GM19193 (cell line): ENCODE measurements around the gene HSPA12B.

Experiments used
- POLR2A ChIP-seq: IDR thresholded peaks from 4 replicates; pipeline ENCODE4 v1.6.1; 2011; ENCODE audit not compliant: insufficient read depth, insufficient read length; ENCODE audit errors: extremely low read depth

Gene HSPA12B

DNA sequence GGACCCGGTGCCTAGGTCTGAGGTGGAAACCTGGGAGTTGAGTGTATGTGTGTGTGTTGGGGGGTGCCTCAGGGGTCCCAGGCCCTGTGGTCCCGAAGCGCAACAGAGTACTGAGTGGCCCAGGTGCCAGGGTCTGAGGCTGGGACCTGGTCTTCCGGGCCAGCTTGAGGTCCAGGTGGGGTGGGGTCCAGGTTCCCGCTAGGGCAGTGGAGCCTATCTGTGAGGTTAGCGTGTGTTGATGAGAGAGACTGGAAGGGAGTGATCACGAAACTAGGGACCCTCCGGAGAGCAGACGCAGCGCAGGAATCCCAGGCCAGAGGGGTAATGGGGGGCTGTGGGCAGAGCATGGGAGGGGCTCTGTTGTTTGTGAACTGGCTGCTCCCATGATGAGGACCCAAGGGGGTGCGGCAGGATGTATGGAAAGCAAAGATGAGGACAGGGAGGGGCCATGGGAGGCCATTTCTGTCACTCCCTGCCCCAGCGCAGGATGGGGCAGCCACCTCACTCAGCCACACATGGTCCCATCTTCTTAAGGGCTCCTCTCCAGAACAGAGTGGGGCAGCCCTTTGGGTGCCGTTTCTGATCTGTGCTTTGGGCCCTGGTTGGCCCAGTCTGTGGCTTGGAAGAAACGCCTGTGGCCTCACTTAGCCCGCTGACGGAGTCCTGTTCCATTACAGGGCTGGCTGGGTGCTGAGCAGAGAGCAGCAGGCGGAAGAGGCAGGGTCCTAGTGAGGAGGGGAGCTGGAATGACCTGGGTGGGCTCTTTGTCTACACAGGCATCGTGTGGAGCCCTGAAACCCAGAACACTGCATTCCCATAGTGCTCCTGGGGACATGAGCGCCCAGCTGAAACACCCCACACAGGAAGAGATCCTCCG is 872 bp downstream of the HSPA12B start:
- TF ChIP-seq POLR2A: no peak

GRCh38 chr20:3734111-3734843 is 1.8 kb downstream of the HSPA12B start:
- no peak for TF ChIP-seq POLR2A

DNA sequence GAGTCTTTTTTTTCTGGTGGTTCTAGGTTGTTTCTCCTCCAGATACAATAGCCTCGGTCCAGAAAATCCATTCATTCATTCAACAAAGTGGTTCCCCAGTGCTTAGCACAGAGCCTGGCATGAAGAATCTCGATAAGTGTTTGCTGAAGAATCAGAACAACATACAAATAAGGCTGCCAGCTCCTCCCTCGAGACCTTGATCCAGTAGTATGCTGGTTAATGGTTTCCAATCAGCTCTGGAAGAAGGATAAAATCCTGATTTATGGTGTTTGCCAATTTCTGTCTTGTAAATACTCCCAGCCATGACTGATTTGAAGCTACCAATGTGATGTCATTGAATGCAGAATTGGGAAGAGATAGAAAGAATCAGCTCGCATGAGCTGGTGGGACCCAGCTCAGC is 3.3 kb downstream of the HSPA12B start:
- TF ChIP-seq POLR2A: no peak

GRCh38 chr20:3738111-3739053 is 5.9 kb downstream of the HSPA12B start:
- TF ChIP-seq POLR2A: no peak

- TF ChIP-seq POLR2A: no peak
Measured at GRCh38 chr20:3739054-3739925, 6.8 kb downstream of the HSPA12B start.

- no peak for TF ChIP-seq POLR2A
Measured at GRCh38 chr20:3739926-3740451, 7.5 kb downstream of the HSPA12B start.

DNA sequence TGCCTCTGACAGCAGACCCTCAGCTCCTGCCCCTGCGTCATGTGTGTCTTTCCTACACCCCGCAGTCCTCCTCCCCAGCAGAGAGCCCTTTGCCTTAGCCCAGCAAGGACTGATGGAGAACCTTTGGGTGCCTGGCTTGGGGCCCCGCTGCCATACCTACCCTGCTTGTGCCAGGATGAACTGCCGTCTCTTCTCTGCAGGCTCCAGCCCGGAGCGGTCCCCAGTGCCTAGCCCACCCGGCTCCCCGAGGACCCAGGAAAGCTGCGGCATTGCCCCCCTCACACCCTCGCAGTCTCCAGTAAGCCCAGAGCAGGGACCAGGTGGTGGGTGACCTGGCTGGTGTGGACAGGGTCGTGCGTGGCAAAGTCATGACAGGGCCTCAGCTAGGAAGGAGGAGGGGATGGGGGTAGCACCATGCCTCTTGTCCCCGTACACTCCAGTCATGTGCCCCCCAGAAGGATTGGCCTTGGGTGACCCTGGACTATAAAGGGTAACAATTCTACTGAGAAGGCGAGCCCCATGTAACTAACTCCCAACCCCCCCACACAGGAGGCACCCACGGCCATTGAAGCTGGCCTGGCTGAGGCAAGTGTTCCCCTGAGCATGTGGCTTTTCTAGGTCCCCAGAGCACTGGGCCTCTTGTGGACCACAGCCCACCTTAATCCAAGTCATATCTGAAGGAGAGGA is 8.3 kb downstream of the HSPA12B start:
- TF ChIP-seq POLR2A: no peak

GRCh38 chr20:3741836-3742458 is 9.5 kb downstream of the HSPA12B start:
- TF ChIP-seq POLR2A: no peak

- TF ChIP-seq POLR2A: no peak
Measured at GRCh38 chr20:3743251-3743650, 10.8 kb downstream of the HSPA12B start.

DNA sequence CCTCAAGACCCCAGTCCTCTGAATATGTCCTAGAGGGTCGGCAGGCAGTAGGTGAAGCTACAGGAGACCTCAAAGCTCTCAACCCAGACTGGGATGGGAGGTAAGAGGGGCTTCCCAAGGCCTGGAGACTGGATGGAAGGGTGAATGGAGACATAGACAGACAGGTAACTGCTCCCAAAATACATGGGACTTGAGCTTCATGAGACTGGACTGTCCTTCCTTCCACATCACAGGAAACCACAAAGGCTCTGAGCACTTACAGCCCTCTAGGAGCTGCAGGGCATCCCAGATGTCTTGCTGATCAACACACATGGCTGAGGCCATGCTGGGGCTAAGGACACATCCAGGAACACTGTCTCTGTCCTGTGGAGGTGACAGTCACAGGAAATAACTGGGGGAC is 11.6 kb downstream of the HSPA12B start:
- TF ChIP-seq POLR2A: no peak

DNA sequence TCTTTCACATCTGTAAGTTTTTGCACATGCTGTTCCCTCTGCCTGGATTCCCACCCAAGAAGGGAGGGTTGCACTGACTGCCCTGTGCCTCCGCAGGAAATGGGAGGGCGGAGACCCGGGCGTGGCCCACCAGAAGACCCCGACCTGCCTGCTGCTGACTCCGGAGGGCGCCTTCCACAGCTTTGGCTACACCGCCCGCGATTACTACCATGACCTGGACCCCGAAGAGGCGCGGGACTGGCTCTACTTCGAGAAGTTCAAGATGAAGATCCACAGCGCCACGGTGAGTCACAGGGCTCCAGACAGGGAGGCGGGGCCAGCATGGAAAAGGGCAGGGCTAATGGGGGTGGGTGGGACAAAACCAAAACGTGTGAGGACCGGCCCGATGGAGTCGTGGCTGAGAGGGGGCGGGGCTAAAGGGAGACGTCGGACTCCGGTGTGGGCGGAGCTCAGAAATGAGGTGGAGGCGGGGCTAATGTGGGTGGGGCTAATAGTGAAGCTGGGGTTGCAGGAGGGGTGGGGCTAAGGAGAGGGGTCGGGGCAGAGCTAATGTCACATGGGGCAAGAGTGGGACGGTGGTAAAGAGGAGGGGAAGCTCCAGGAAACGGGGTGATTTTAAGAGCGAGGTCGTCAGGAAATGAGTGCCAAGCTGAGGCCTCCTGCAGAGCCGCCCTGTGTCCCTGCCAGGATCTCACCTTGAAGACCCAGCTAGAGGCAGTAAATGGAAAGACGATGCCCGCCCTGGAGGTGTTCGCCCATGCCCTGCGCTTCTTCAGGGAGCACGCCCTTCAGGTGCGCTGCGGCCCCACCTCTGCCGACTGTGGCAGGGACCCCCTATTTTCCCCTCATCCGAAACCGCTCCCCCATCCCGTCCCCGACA is 12.6 kb downstream of the HSPA12B start:
- TF ChIP-seq POLR2A: no peak

DNA sequence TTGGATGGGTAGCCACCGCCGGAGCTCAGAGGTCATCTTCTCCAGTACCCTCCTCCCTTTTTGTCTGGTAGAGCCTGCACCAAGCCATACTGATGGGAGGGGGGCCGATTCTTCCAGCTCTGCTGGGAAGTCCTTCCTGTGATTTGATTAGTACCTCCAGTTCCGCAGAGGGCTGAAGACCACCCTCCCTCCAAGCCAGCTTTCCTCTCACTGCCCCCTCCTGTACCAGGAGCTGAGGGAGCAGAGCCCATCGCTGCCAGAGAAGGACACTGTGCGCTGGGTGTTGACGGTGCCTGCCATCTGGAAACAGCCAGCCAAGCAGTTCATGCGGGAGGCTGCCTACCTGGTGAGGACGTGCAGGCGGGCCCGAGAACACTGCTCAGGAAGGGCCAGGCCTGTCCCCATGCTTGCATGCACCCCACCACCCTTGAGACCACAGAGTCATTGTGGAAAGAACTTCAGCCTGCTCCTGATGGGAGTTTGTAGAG is 13.2 kb downstream of the HSPA12B start:
- TF ChIP-seq POLR2A: no peak
